Uterus (tissue), 2 donors: ENCODE results near the gene ADM5.

Experiments used
- CTCF ChIP-seq, 4 experiments: fragments of 200-600 bp in 2 of 4; fragments of 450-650 bp in 2 of 4; sonication (generic) in 2 of 4; IDR thresholded peaks; one replicate each; pipeline ENCODE4 v1.5.1; 2016 to 2019; ENCODE audit warnings: antibody characterized with exemption in 4 of 4, mild to moderate bottlenecking in 2 of 4, moderate library complexity in 1 of 4
- POLR2A ChIP-seq, 2 donors: fragments of 450-650 bp; IDR thresholded peaks; one replicate each; pipeline ENCODE4 v1.6.1; 2016; ENCODE audit warnings: antibody characterized with exemption in 2 of 2, mild to moderate bottlenecking in 1 of 2, moderate library complexity in 1 of 2

DNA sequence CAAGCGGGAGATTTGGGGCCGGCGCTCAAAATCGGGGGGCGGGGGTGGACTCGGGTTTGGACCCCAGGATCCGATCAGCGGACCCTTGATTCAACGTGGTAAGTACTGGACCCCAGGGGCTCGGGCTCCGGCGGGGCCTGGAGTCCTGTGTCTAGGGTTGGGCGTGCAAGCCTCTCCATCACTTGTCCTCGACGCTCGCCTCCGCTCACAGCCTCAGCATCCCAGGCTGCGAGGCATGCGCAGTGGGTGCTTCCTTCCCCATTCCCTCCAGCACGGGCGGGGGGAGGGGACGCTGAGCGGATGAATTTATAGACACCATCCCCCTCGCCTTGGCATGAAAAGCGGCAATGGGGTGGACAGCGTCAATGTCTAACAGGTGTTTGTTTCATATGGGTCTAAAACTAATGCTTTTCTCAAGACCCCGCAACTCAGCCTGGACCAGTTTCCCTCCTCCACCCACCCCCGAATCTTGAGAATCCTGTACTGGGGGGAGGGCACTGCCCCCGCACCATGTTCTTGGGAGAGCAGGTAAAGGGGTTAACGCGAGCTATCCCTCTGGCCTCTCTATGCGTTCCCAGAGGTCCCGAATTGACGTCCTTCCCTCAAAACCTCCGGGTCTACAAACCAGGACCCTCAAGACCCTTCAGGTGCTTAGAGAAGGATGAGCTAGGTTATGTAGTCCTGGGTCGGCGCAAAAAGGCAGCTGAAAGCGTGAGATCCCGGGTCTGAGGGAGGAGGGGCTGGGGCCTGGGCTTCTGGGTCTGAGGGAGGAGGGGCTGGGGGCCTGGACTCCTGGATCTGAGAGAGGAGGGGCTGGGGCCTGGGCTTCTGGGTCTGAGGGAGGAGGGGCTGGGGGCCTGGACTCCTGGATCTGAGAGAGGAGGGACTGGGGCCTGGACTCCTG lies 2.1 kb downstream of the ADM5 start:
- TF ChIP-seq CTCF (IDR thresholded peaks at IDR 0.05): no peak
- TF ChIP-seq POLR2A (IDR thresholded peaks at IDR 0.05): no peak
